Thymus (tissue), 11 donors: ENCODE results near the gene SH3RF3. TPM values are rescaled to one million over a fixed set of nuclear protein-coding genes. Genes with fewer than 3 reads are reported as not detected.
"Not testable (repeated sequence)": the region's sequence is repeated elsewhere in the genome, so short reads cannot be mapped to it uniquely, and the experiment has no call there.

Experiments
- DNase-seq, 9 donors: peaks; one replicate each; pipeline ENCODE4 v3.0.0-alpha.2; 2013; ENCODE audit warnings: low spot score in 9 of 9, low read depth in 6 of 9, missing footprints in 1 of 9
- H3K27ac ChIP-seq, 2 donors: one replicate each; pipeline ENCODE4 v1.5.1; 2013; ENCODE audit warnings: control low read depth in 1 of 2, low read depth in 1 of 2, low read length in 1 of 2, mild to moderate bottlenecking in 1 of 2, moderate library complexity in 1 of 2
- H3K27me3 ChIP-seq, 2 donors: one replicate each; pipeline ENCODE4 v1.5.1; 2013; ENCODE audit warnings: low read length in 1 of 2; ENCODE audit not compliant: control insufficient read depth in 2 of 2, insufficient read depth in 1 of 2
- H3K36me3 ChIP-seq, 2 donors: one replicate each; pipeline ENCODE4 v1.5.1; 2013; ENCODE audit warnings: low read length in 1 of 2, mild to moderate bottlenecking in 1 of 2, moderate library complexity in 1 of 2; ENCODE audit not compliant: control insufficient read depth in 2 of 2, insufficient read depth in 2 of 2
- H3K4me1 ChIP-seq, 2 donors: one replicate each; pipeline ENCODE4 v1.5.1; 2013; ENCODE audit warnings: low read length in 2 of 2; ENCODE audit not compliant: control insufficient read depth in 2 of 2, insufficient read depth in 2 of 2
- H3K4me3 ChIP-seq, 2 donors: one replicate each; pipeline ENCODE4 v1.5.1; 2013; ENCODE audit warnings: low read length in 2 of 2, control low read depth in 1 of 2, mild to moderate bottlenecking in 1 of 2
- H3K9me3 ChIP-seq, 2 donors: one replicate each; pipeline ENCODE4 v1.5.1; 2013; ENCODE audit warnings: low read length in 1 of 2, mild to moderate bottlenecking in 1 of 2; ENCODE audit not compliant: control insufficient read depth in 2 of 2, insufficient read depth in 1 of 2
- WGBS: extraction: QIAGEN DNeasy Blood & Tissue Kit; methylation state at CpG from one replicate; pipeline ENCODE4 v1.1.7; 2013; 5-methylcytosine and 5-hydroxymethylcytosine counted together
- polyA plus RNA-seq: library from polyadenylated mRNA; stranded (reverse); fragments of 200-250 nt; gene quantifications from one replicate; pipeline ENCODE4 v1.2.3, GENCODE V29; 2013
- total RNA-seq: library from RNA; stranded (reverse); fragments of 120-200 nt; gene quantifications from one replicate; pipeline ENCODE4 v1.2.4, GENCODE V29; 2013
- donor health status: healthy.

The SH3RF3 gene
- total and polyA plus RNA-seq, 2 donors = 3.2 to 8.2 TPM

- H3K27me3 ChIP-seq = no peaks in the 10 kb centered on the region
- H3K4me1 ChIP-seq = no peaks in the 10 kb centered on the region
- no peaks in the 10 kb centered on the region for H3K9me3 ChIP-seq
- no peak for DNase-seq
- WGBS = 98% methylated on average over 2 of the region's 2 CpGs
- H3K36me3 ChIP-seq = no peaks in the 10 kb centered on the region
- H3K27ac ChIP-seq = no peak overlapping the region
- H3K4me3 ChIP-seq = no peak overlapping the region
Observed at GRCh38 chr2:109109342-109109741, 19.7 kb upstream of the SH3RF3 start.

- DNase-seq = no peak
- 96% methylated on average over 7 of the region's 7 CpGs for WGBS
- Histone ChIP-seq H3K4me3 (no peak overlapping the region), H3K4me1 (no peaks in the 10 kb centered on the region), H3K36me3 (no peaks in the 10 kb centered on the region), H3K27ac (no peak overlapping the region), H3K27me3 (no peaks in the 10 kb centered on the region), H3K9me3 (no peaks in the 10 kb centered on the region)
Observed at GRCh38 chr2:109110170-109110569, 18.8 kb upstream of the SH3RF3 start.

GRCh38 chr2:109117181-109117580 lies 11.8 kb upstream of the SH3RF3 start:
- H3K27me3 ChIP-seq, H3K27ac ChIP-seq, H3K4me3 ChIP-seq, H3K9me3 ChIP-seq, H3K36me3 ChIP-seq, H3K4me1 ChIP-seq, DNase-seq: not testable (repeated sequence)
- WGBS = 96% methylated on average over 9 of the region's 9 CpGs

- H3K27ac ChIP-seq = no peak overlapping the region
- H3K9me3 ChIP-seq = no peaks in the 10 kb centered on the region
Observed at GRCh38 chr2:109117780-109118179, 11.2 kb upstream of the SH3RF3 start.

GRCh38 chr2:109118321-109118720 lies 10.7 kb upstream of the SH3RF3 start:
- H3K4me1 ChIP-seq = no peaks in the 10 kb centered on the region
- H3K9me3 ChIP-seq = no peaks in the 10 kb centered on the region
- H3K27me3 ChIP-seq = peaks cover 0 to 4% of the 10 kb centered on the region in 2 donors
- H3K4me3 ChIP-seq = no peak overlapping the region
- 96% methylated on average over 9 of the region's 9 CpGs for WGBS
- DNase-seq = no peak
- H3K36me3 ChIP-seq = no peaks in the 10 kb centered on the region
- H3K27ac ChIP-seq = no peak overlapping the region

More at GRCh38 chr2:109117780-109118179, 11.2 kb upstream of the SH3RF3 start:
- DNase-seq = no peak
- WGBS = 97% methylated on average over 4 of the region's 4 CpGs
- Histone ChIP-seq H3K4me3 (no peak overlapping the region), H3K4me1 (no peaks in the 10 kb centered on the region), H3K27me3 (peaks cover 0 to 4% of the 10 kb centered on the region in 2 donors), H3K36me3 (no peaks in the 10 kb centered on the region)

- Histone ChIP-seq H3K27me3 (peaks cover 0 to 7% of the 10 kb centered on the region in 2 donors), H3K36me3 (no peaks in the 10 kb centered on the region), H3K27ac (no peak overlapping the region), H3K4me3 (no peak overlapping the region), H3K4me1 (no peaks in the 10 kb centered on the region), H3K9me3 (peaks cover 0 to 4% of the 10 kb centered on the region in 2 donors)
- WGBS = 97% methylated on average over 3 of the region's 3 CpGs
- no peak for DNase-seq
Observed at GRCh38 chr2:109120166-109120565, 8.8 kb upstream of the SH3RF3 start.

GRCh38 chr2:109120686-109121085 lies 8.3 kb upstream of the SH3RF3 start:
- not testable (repeated sequence) for H3K27me3 ChIP-seq, H3K36me3 ChIP-seq, H3K9me3 ChIP-seq, DNase-seq, H3K4me1 ChIP-seq, H3K4me3 ChIP-seq, H3K27ac ChIP-seq
- WGBS = 97% methylated on average over 10 of the region's 10 CpGs

- DNase-seq = no peak
- Histone ChIP-seq H3K4me1 (peaks cover 0 to 3% of the 10 kb centered on the region in 2 donors), H3K27me3 (peaks cover 8 to 35% of the 10 kb centered on the region in 2 donors), H3K4me3 (no peak overlapping the region), H3K27ac (no peak overlapping the region), H3K9me3 (peaks cover 0 to 4% of the 10 kb centered on the region in 2 donors), H3K36me3 (no peaks in the 10 kb centered on the region)
- 99% methylated on average over 4 of the region's 4 CpGs for whole genome bisulfite sequencing
Observed at GRCh38 chr2:109123586-109124201, 5.3 kb upstream of the SH3RF3 start.

- H3K9me3 ChIP-seq = peaks cover 0 to 4% of the 10 kb centered on the region in 2 donors
- H3K27ac ChIP-seq = no peak overlapping the region
- peaks cover 22 to 48% of the 10 kb centered on the region in 2 donors for H3K27me3 ChIP-seq
- WGBS = 75% methylated on average over 10 of the region's 10 CpGs
- H3K4me1 ChIP-seq = peaks cover 0 to 5% of the 10 kb centered on the region in 2 donors
- H3K36me3 ChIP-seq = no peaks in the 10 kb centered on the region
- no peak overlapping the region for H3K4me3 ChIP-seq
- DNase-seq = no peak
Observed at GRCh38 chr2:109124982-109125592, 3.9 kb upstream of the SH3RF3 start.
